Astrocyte (in vitro differentiated cells and primary cell): ENCODE data around the gene PELI1. TPM values are rescaled to one million over a fixed set of nuclear protein-coding genes. Genes with fewer than 3 reads are reported as not detected.

ENCODE experiments used
- DNase-seq: peaks from one replicate; pipeline ENCODE4 v3.0.0-alpha.2; 2010; ENCODE audit warnings: low read depth
- FAIRE-seq: peaks from 2 replicates; lab custom pipeline; 2011; peaks lifted over from hg19 to GRCh38; lab: Jason Lieb, UNC
- H2AFZ ChIP-seq: 2 replicates; pipeline ENCODE4 v1.6.0; 2012; ENCODE audit warnings: low read depth, low read length, inconsistent platforms
- H3K27ac ChIP-seq: 2 replicates; pipeline ENCODE4 v1.5.1; 2011; ENCODE audit warnings: low read depth, low read length, inconsistent platforms
- H3K27me3 ChIP-seq: 2 replicates; pipeline ENCODE4 v1.6.0; 2011; ENCODE audit warnings: low read length, inconsistent platforms; ENCODE audit not compliant: insufficient read depth
- H3K36me3 ChIP-seq: 2 replicates; pipeline ENCODE4 v1.5.1; 2011; ENCODE audit warnings: low read length, inconsistent platforms; ENCODE audit not compliant: insufficient read depth
- H3K4me1 ChIP-seq: 2 replicates; pipeline ENCODE4 v1.5.1; 2011; ENCODE audit warnings: low read length, inconsistent platforms; ENCODE audit not compliant: insufficient read depth
- H3K4me2 ChIP-seq: 2 replicates; pipeline ENCODE4 v1.6.0; 2012; ENCODE audit warnings: low read length, inconsistent platforms
- H3K4me3 ChIP-seq: 2 replicates; pipeline ENCODE4 v1.5.1; 2011; ENCODE audit warnings: low read depth, mild to moderate bottlenecking, low read length, inconsistent platforms; ENCODE audit not compliant: insufficient read depth
- H3K79me2 ChIP-seq: 2 replicates; pipeline ENCODE4 v1.6.0; 2012; ENCODE audit warnings: mild to moderate bottlenecking, low read length, inconsistent platforms; ENCODE audit not compliant: insufficient read depth
- H3K9ac ChIP-seq: 2 replicates; pipeline ENCODE4 v1.6.0; 2012; ENCODE audit warnings: mild to moderate bottlenecking, low read length, inconsistent platforms
- H3K9me3 ChIP-seq: 2 replicates; pipeline ENCODE4 v1.5.1; 2012; ENCODE audit warnings: low read depth, mild to moderate bottlenecking, low read length, inconsistent platforms; ENCODE audit not compliant: insufficient read depth
- H4K20me1 ChIP-seq: 2 replicates; pipeline ENCODE4 v1.6.0; 2012; ENCODE audit warnings: low read length, inconsistent platforms; ENCODE audit not compliant: insufficient read depth
- H3K27ac Mint-ChIP-seq: one replicate; pipeline ENCODE4 v1.8.0; 2021; ENCODE audit warnings: mild to moderate bottlenecking, mixed read lengths; ENCODE audit not compliant: unreplicated experiment
- H3K27me3 Mint-ChIP-seq: one replicate; pipeline ENCODE4 v1.8.0; 2021; ENCODE audit warnings: low read depth, mixed read lengths; ENCODE audit not compliant: unreplicated experiment
- H3K36me3 Mint-ChIP-seq: one replicate; pipeline ENCODE4 v1.8.0; 2021; ENCODE audit warnings: low read depth, mixed read lengths; ENCODE audit not compliant: unreplicated experiment
- H3K4me1 Mint-ChIP-seq: one replicate; pipeline ENCODE4 v1.8.0; 2021; ENCODE audit warnings: low read depth, mixed read lengths; ENCODE audit not compliant: unreplicated experiment
- H3K4me3 Mint-ChIP-seq: one replicate; pipeline ENCODE4 v1.8.0; 2021; ENCODE audit warnings: mild to moderate bottlenecking, moderate library complexity, mixed read lengths; ENCODE audit not compliant: unreplicated experiment
- H3K9me3 Mint-ChIP-seq: one replicate; pipeline ENCODE4 v1.8.0; 2021; ENCODE audit warnings: mild to moderate bottlenecking, mixed read lengths; ENCODE audit not compliant: unreplicated experiment
- CTCF ChIP-seq: IDR thresholded peaks from 2 replicates; pipeline ENCODE4 v1.5.1; 2011; ENCODE audit warnings: low read depth, mild to moderate bottlenecking, inconsistent platforms, low read length, moderate library complexity; ENCODE audit not compliant: insufficient read depth
- EZH2 ChIP-seq: IDR thresholded peaks from 2 replicates; pipeline ENCODE4 v1.6.1; 2012; ENCODE audit warnings: mild to moderate bottlenecking, low read length, inconsistent platforms; ENCODE audit not compliant: insufficient read depth
- total RNA-seq: library from RNA; stranded (reverse); gene quantifications from 2 replicates; pipeline ENCODE4 v1.2.1, GENCODE V29; 2021

The PELI1 gene
- total RNA-seq, 1 donor from 2014 or later, result 23.8 TPM

- TF ChIP-seq CTCF, result no peak
- no peak for TF ChIP-seq EZH2
Measured at GRCh38 chr2:64166212-64166611, 22.0 kb upstream of the PELI1 start.

DNA sequence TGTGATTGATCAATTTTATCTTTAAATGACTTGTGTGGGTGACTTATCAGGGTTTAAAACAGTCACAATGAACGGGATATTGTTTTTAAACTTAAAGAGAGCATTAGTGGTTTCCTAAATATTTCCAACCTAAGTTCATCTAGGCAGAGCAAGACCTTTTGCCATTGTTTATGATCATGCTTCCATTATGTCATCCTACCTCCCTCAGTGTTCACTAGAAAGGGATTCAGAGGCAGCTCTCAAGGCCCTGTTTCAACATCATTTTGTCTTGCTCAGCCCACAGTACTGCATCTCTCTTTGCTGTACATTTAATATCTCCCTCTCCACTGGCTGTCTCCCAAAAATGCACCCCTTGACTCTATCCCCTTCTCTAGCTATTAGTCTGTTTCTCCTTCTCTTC lies 21.5 kb upstream of the PELI1 start:
- H3K4me1 Mint-ChIP-seq, result no peaks in the 10 kb centered on the region
- Histone ChIP-seq H3K27ac (no peak overlapping the region), H3K79me2 (no peaks in the 10 kb centered on the region), H3K9me3 (no peaks in the 10 kb centered on the region), H3K27me3 (no peaks in the 10 kb centered on the region), H4K20me1 (no peaks in the 10 kb centered on the region), H3K9ac (no peak overlapping the region), H3K36me3 (no peaks in the 10 kb centered on the region), H3K4me1 (no peaks in the 10 kb centered on the region), H2AFZ (no peak overlapping the region), H3K4me3 (no peak overlapping the region), H3K4me2 (no peak overlapping the region)
- TF ChIP-seq CTCF (no peak), EZH2 (no peak)
- no peaks in the 10 kb centered on the region for H3K27me3 Mint-ChIP-seq
- H3K27ac Mint-ChIP-seq, result no peak overlapping the region
- no peaks in the 10 kb centered on the region for H3K36me3 Mint-ChIP-seq
- DNase-seq (peak; percentile 33), FAIRE-seq (no peak)
- H3K4me3 Mint-ChIP-seq, result no peak overlapping the region
- H3K9me3 Mint-ChIP-seq, result no peaks in the 10 kb centered on the region

More at GRCh38 chr2:64166212-64166611, 22.0 kb upstream of the PELI1 start:
- Histone ChIP-seq H3K4me1 (no peaks in the 10 kb centered on the region), H4K20me1 (no peaks in the 10 kb centered on the region), H3K27me3 (no peaks in the 10 kb centered on the region), H3K4me2 (no peak overlapping the region), H3K79me2 (no peaks in the 10 kb centered on the region), H3K9me3 (no peaks in the 10 kb centered on the region), H3K9ac (no peak overlapping the region), H3K27ac (no peak overlapping the region), H3K4me3 (no peak overlapping the region), H3K36me3 (no peaks in the 10 kb centered on the region), H2AFZ (no peak overlapping the region)
- Mint-ChIP-seq H3K9me3 (no peaks in the 10 kb centered on the region), H3K4me3 (no peak overlapping the region), H3K36me3 (no peaks in the 10 kb centered on the region), H3K4me1 (no peaks in the 10 kb centered on the region), H3K27ac (no peak overlapping the region), H3K27me3 (no peaks in the 10 kb centered on the region)
- DNase-seq (no peak), FAIRE-seq (no peak)

GRCh38 chr2:64164629-64165028 lies 20.4 kb upstream of the PELI1 start:
- no peaks in the 10 kb centered on the region for H3K9me3 Mint-ChIP-seq
- Histone ChIP-seq H3K4me1 (no peaks in the 10 kb centered on the region), H3K4me2 (no peak overlapping the region), H3K27me3 (no peaks in the 10 kb centered on the region), H3K4me3 (no peak overlapping the region), H2AFZ (no peak overlapping the region), H3K9ac (no peak overlapping the region), H3K9me3 (no peaks in the 10 kb centered on the region), H3K27ac (no peak overlapping the region), H3K36me3 (no peaks in the 10 kb centered on the region), H3K79me2 (no peaks in the 10 kb centered on the region), H4K20me1 (no peaks in the 10 kb centered on the region)
- no peaks in the 10 kb centered on the region for H3K27me3 Mint-ChIP-seq
- H3K27ac Mint-ChIP-seq, result no peak overlapping the region
- no peaks in the 10 kb centered on the region for H3K4me1 Mint-ChIP-seq
- no peak for DNase-seq
- no peaks in the 10 kb centered on the region for H3K36me3 Mint-ChIP-seq
- TF ChIP-seq CTCF, result no peak
- TF ChIP-seq EZH2, result no peak
- FAIRE-seq, result no peak
- no peak overlapping the region for H3K4me3 Mint-ChIP-seq
